Fibroblast of villous mesenchyme (primary cell): Measurements from ENCODE around the gene EIF3L. TPM values are rescaled to one million over a fixed set of nuclear protein-coding genes. Genes with fewer than 3 reads are reported as not detected.

Experiments used
- DNase-seq: peaks from one replicate; pipeline ENCODE4 v3.0.0-alpha.2; 2010; ENCODE audit warnings: low read depth
- H3K4me3 ChIP-seq: 2 replicates; pipeline ENCODE4 v1.5.1; 2011; ENCODE audit warnings: low read depth, mild to moderate bottlenecking, low read length
- CTCF ChIP-seq: IDR thresholded peaks from 2 replicates; pipeline ENCODE4 v1.5.1; 2012; ENCODE audit warnings: low read depth, mild to moderate bottlenecking, low read length; ENCODE audit not compliant: insufficient read depth
- total RNA-seq: library from RNA; depleted of rRNA; stranded (reverse); fragments of >200 nt; gene quantifications from 2 replicates; pipeline ENCODE4 v1.2.3, GENCODE V29; 2012

Gene EIF3L
- total RNA-seq, 1 donor, result 285 TPM

GRCh38 chr22:37811867-37812266, 37.4 kb upstream of the EIF3L start:
- TF ChIP-seq CTCF, result no peak
- no peak overlapping the region for H3K4me3 ChIP-seq
- no peak for DNase-seq

GRCh38 chr22:37812869-37813678, 36.1 kb upstream of the EIF3L start:
- no peak for DNase-seq
- TF ChIP-seq CTCF, result no peak
- no peak overlapping the region for H3K4me3 ChIP-seq

GRCh38 chr22:37815593-37815992, 33.6 kb upstream of the EIF3L start:
- H3K4me3 ChIP-seq, result no peak overlapping the region
- TF ChIP-seq CTCF, result no peak
- no peak for DNase-seq

GRCh38 chr22:37816543-37817180, 32.6 kb upstream of the EIF3L start:
- no peak for DNase-seq
- TF ChIP-seq CTCF, result no peak
- no peak overlapping the region for H3K4me3 ChIP-seq

- H3K4me3 ChIP-seq, result peak overlapping the region; percentile 48
- peak; percentile 91 for TF ChIP-seq CTCF
- peak; percentile 78 for DNase-seq
Observed at GRCh38 chr22:37817705-37818408, 31.4 kb upstream of the EIF3L start.

- peak; percentile 33 for TF ChIP-seq CTCF
- H3K4me3 ChIP-seq, result peak overlapping the region; percentile 34
- peak; percentile 59 for DNase-seq
Observed at GRCh38 chr22:37818409-37819104, 30.7 kb upstream of the EIF3L start.
